ENCODE results near the gene SYNJ1. TPM values are rescaled to one million over a fixed set of nuclear protein-coding genes. Genes with fewer than 3 reads are reported as not detected.

SYNJ1 gene
- total and polyA plus RNA-seq, 2 of the 13 experiments (the other 11 are each of a cell fraction or from before 2014, with no cell fraction given), result 2.0 to 2.7 TPM

GRCh38 chr21:32710069-32710784 is 17.6 kb downstream of the SYNJ1 start:
- Histone ChIP-seq H3K27ac (ENCODE audit: extremely low read length, insufficient read depth, low read length) (no peak overlapping the region), H3K79me2 (ENCODE audit: insufficient read depth, low read length) (no peaks in the 10 kb centered on the region), H2AFZ (ENCODE audit: low read length) (no peak overlapping the region), H3K4me2 (ENCODE audit: low read depth, low read length) (no peak overlapping the region), H4K20me1 (ENCODE audit: insufficient read depth, low read length) (no peaks in the 10 kb centered on the region), H3K36me3 (replicated peaks in 1 of 2; ENCODE audit: control insufficient read depth in 1 of 2, insufficient read depth in 2 of 2, low read length in 2 of 2) (no peaks in the 10 kb centered on the region), H3K9me3 (ENCODE audit: low read length) (no peaks in the 10 kb centered on the region), H3K9ac (ENCODE audit: insufficient read depth, low read depth, low read length) (no peak overlapping the region), H3K4me3 (replicated peaks in 1 of 3; ENCODE audit: insufficient read depth in 1 of 3, low read depth in 2 of 3, low read length in 3 of 3) (no peak overlapping the region), H3K4me1 (ENCODE audit: insufficient read depth, low read length) (no peaks in the 10 kb centered on the region), H3K27me3 (ENCODE audit: control insufficient read depth in 1 of 2, insufficient read depth in 2 of 2, low read length in 2 of 2) (no peaks in the 10 kb centered on the region)
- ChIA-PET CTCF (ENCODE audit: low intra/inter-chr PET ratio, low total read pairs) (no interaction called here), POLR2A (no interaction called here)
- no peak for ATAC-seq
- BruUV-seq (replicated peaks), result no TSS peak
- in situ Hi-C loops (cut with HindIII; ENCODE audit: extremely low pct_ligation_motif_present, low pct_unique_long_range_greater_than_20kb), result no loop called here
- WGBS (ENCODE audit: low lambda C conversion rate), result 92% methylated on average over 4 of the region's 4 CpGs
- intact Hi-C loops (cut with micrococcal nuclease; ENCODE audit: unreplicated experiment), result no loop called here
- no peak for DNase-seq (ENCODE audit: low spot score)
- FAIRE-seq, result no peak
- no peak for TF ChIP-seq SOX13 (IDR thresholded peaks at IDR 0.05)
- TF ChIP-seq SOX13 (CRISPR knock-in tag; conservative IDR thresholded peaks at IDR 0.05 in 1 of 2, IDR thresholded peaks at IDR 0.05 in 1 of 2), result no peak
- TF ChIP-seq RBAK (CRISPR knock-in tag; IDR thresholded peaks at IDR 0.05), result no peak
- no peak for TF ChIP-seq ZBTB7A (CRISPR knock-in tag; IDR thresholded peaks at IDR 0.05)
- TF ChIP-seq MBNL3 (CRISPR knock-in tag; conservative IDR thresholded peaks at IDR 0.05), result no peak
- TF ChIP-seq ZNF580 (CRISPR knock-in tag; IDR thresholded peaks at IDR 0.05; ENCODE audit: borderline replicate concordance, low read depth), result no peak
- TF ChIP-seq CBX2 (IDR thresholded peaks at IDR 0.05; ENCODE audit: low read depth, low read length), result no peak
- no peak for TF ChIP-seq CBX2 (CRISPR knock-in tag; IDR thresholded peaks at IDR 0.05; ENCODE audit: low read depth)
- no peak for TF ChIP-seq ZNF512B (CRISPR knock-in tag; IDR thresholded peaks at IDR 0.05; ENCODE audit: borderline replicate concordance)
- TF ChIP-seq TFAP4 (IDR thresholded peaks at IDR 0.05; ENCODE audit: borderline replicate concordance, low read depth), result no peak
- TF ChIP-seq ZNF724P (CRISPR knock-in tag; IDR thresholded peaks at IDR 0.05; ENCODE audit: borderline replicate concordance), result no peak
- TF ChIP-seq ZBTB3 (CRISPR knock-in tag; IDR thresholded peaks at IDR 0.05; ENCODE audit: borderline replicate concordance, low read depth), result no peak
- TF ChIP-seq FOXM1 (CRISPR knock-in tag; IDR thresholded peaks at IDR 0.05), result no peak
- no peak for TF ChIP-seq MEIS2 (CRISPR knock-in tag; IDR thresholded peaks at IDR 0.05)
- TF ChIP-seq TP53 (CRISPR knock-in tag; conservative IDR thresholded peaks at IDR 0.05), result no peak
- no peak for TF ChIP-seq ETV5 (CRISPR knock-in tag; IDR thresholded peaks at IDR 0.05; ENCODE audit: borderline replicate concordance)
- TF ChIP-seq NCOA2 (CRISPR knock-in tag; IDR thresholded peaks at IDR 0.05), result no peak
- TF ChIP-seq SMAD3 (CRISPR knock-in tag; IDR thresholded peaks at IDR 0.05), result no peak
- no peak for TF ChIP-seq THAP8 (CRISPR knock-in tag; IDR thresholded peaks at IDR 0.05; ENCODE audit: borderline replicate concordance)
